Body of pancreas (tissue), 4 donors: ENCODE measurements around the gene C16orf95. TPM values are rescaled to one million over a fixed set of nuclear protein-coding genes. Genes with fewer than 3 reads are reported as not detected.

Experiments used
- ATAC-seq: fragments of 150-250 bp; one replicate; pipeline ENCODE4 v1.9.1; 2016
- DNase-seq, 4 donors: peaks; one replicate each; pipeline ENCODE4 v3.0.0-alpha.2; 2019
- H3K27ac ChIP-seq, 4 donors: fragments of 200-600 bp; sonication (generic); 1 replicate in 3 of 4; 2 replicates in 1 of 4; pipeline versions ENCODE4 v1.5.1 to v1.6.1; 2016 to 2019; ENCODE audit warnings: mild to moderate bottlenecking in 1 of 4, mixed read lengths in 1 of 4, moderate library complexity in 1 of 4
- H3K27me3 ChIP-seq, 2 donors: fragments of 200-600 bp; sonication (generic); one replicate each; pipeline ENCODE4 v1.6.0; 2016; ENCODE audit warnings: mild to moderate bottlenecking in 1 of 2
- H3K36me3 ChIP-seq, 2 donors: fragments of 200-600 bp; sonication (generic); replicated peaks in 1 of 2; 2 replicates each; pipeline ENCODE4 v1.5.1; 2016; ENCODE audit warnings: low read depth in 2 of 2; ENCODE audit not compliant: insufficient read depth in 1 of 2
- H3K4me1 ChIP-seq: fragments of 200-600 bp; sonication (generic); one replicate; pipeline ENCODE4 v1.6.0; 2016
- H3K4me3 ChIP-seq, 2 donors: fragments of 200-600 bp; sonication (generic); 1 replicate in 1 of 2; 2 replicates in 1 of 2; pipeline ENCODE4 v1.5.1; 2016 to 2019
- H3K9me3 ChIP-seq, 3 donors: fragments of 200-600 bp; sonication (generic); 1 replicate in 2 of 3; 2 replicates in 1 of 3; pipeline ENCODE4 v1.5.1; 2016
- POLR2A ChIP-seq, 3 donors: fragments of 450-650 bp; IDR thresholded peaks; one replicate each; pipeline ENCODE4 v1.6.1; 2016; ENCODE audit warnings: antibody characterized with exemption in 3 of 3, mild to moderate bottlenecking in 2 of 3
- WGBS, 2 donors: methylation state at CpG; one replicate each; pipeline ENCODE4 v1.1.5; 2017; 5-methylcytosine and 5-hydroxymethylcytosine counted together
- intact Hi-C: fragments of 100-400 bp; cut with DNase I; formaldehyde crosslinking; loops from one replicate; pipeline ENCODE4 v1.15.1; 2023
- total RNA-seq, 2 donors: library from RNA; depleted of rRNA; stranded (reverse); fragments of >200 nt; gene quantifications; one replicate each; pipeline ENCODE4 v1.1.0, GENCODE V29; 2016
- TF ChIP-seq, protein P1 (sequence below), 7 experiments: fragments of 450-650 bp in 4 of 7; fragments of 200-600 bp in 3 of 7; sonication (generic) in 3 of 7; IDR thresholded peaks; one replicate each; pipeline ENCODE4 v1.5.1; 2016 to 2019; ENCODE audit warnings: antibody characterized with exemption in 7 of 7

C16orf95 gene
- total RNA-seq, 2 donors from 2014 or later: 1.3 to 2.0 TPM

DNA sequence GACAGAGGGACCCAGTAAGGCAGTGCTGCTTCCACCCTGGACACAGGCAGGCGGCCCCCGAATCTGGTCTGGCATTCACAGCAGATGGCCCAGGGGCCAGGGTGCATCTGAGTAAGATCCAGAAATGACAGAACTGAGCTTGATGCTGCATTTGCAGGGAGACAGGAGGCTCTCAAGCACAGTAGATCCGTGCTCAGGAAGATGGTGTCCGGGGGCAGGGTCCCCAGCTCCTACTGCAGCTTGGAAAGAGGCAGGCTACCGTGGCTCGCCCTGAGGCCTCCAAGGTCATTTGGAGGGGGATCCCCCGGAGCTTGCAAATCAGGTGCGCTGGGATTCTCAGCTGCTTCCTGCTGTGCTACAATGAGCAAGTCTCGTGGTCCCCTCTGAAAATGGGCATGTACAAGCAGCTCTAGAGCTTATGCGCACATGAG is 2.2 kb downstream of the C16orf95 start:
- H3K27me3 ChIP-seq: no peaks in the 10 kb centered on the region
- no peak overlapping the region for H3K27ac ChIP-seq
- WGBS, 2 donors: 60 to 72% methylated on average over 5 to 10 of the region's 10 CpGs
- peak in 1 of 4 donors; percentile 3 for DNase-seq
- no peaks in the 10 kb centered on the region for H3K36me3 ChIP-seq
- TF ChIP-seq, protein P1, sequence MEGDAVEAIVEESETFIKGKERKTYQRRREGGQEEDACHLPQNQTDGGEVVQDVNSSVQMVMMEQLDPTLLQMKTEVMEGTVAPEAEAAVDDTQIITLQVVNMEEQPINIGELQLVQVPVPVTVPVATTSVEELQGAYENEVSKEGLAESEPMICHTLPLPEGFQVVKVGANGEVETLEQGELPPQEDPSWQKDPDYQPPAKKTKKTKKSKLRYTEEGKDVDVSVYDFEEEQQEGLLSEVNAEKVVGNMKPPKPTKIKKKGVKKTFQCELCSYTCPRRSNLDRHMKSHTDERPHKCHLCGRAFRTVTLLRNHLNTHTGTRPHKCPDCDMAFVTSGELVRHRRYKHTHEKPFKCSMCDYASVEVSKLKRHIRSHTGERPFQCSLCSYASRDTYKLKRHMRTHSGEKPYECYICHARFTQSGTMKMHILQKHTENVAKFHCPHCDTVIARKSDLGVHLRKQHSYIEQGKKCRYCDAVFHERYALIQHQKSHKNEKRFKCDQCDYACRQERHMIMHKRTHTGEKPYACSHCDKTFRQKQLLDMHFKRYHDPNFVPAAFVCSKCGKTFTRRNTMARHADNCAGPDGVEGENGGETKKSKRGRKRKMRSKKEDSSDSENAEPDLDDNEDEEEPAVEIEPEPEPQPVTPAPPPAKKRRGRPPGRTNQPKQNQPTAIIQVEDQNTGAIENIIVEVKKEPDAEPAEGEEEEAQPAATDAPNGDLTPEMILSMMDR (IDR thresholded peaks at IDR 0.05): no peak
- no peak for TF ChIP-seq POLR2A (IDR thresholded peaks at IDR 0.05)
- no peaks in the 10 kb centered on the region for H3K9me3 ChIP-seq
- H3K4me1 ChIP-seq: peaks cover 7% of the 10 kb centered on the region
- intact Hi-C loops: no loop called here
- ATAC-seq: no peak
- no peak overlapping the region for H3K4me3 ChIP-seq

DNA sequence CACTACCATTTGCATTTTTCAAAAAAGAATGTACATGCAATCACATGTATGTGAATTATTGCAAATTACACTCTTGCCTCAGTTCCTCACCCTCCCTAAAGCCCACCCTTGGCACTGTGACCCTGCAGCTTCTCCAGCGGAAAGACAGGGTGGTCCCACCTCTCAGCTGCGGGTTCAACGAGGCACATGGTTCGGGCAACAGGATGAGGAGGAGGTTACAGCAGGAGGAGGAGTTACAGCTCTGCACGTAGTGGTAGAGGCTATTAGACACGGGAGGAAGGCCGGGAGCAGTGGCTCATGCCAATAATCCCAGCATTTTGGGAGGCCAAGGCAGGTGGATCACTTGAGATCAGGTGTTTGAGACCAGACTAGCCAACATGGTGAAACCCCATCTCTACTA is 5.2 kb downstream of the C16orf95 start:
- Histone ChIP-seq H3K36me3 (no peaks in the 10 kb centered on the region), H3K27ac (no peak overlapping the region), H3K4me1 (no peaks in the 10 kb centered on the region), H3K27me3 (no peaks in the 10 kb centered on the region), H3K4me3 (no peak overlapping the region), H3K9me3 (no peaks in the 10 kb centered on the region)
- WGBS, 2 donors: 85 to 86% methylated on average over 7 of the region's 7 CpGs
- intact Hi-C loops: no loop called here
- TF ChIP-seq, protein P1 (IDR thresholded peaks at IDR 0.05): no peak
- no peak for TF ChIP-seq POLR2A (IDR thresholded peaks at IDR 0.05)
- DNase-seq (no peak), ATAC-seq (no peak)

DNA sequence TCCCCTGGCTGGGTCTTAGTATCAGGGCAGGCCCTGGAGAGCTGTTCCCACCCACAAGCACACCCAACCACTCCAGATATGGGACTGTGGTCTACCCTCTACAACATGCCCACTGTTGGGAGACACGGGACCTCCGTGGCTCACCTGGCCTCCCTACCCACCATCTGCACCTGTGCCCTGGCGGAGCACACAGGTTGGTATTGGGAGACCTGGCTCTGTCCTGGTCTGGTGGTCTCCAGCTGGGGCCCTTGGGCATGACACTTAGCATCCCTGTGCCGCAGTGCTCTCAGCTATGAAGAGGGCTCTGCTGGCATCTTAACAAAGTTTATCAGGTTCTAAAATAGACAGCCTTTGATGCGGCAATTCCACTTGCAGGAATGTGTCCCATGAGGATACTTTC is 5.8 kb downstream of the C16orf95 start:
- TF ChIP-seq POLR2A (IDR thresholded peaks at IDR 0.05): no peak
- TF ChIP-seq, protein P1 (IDR thresholded peaks at IDR 0.05): no peak
- H3K4me3 ChIP-seq: no peak overlapping the region
- WGBS, 2 donors: 86 to 97% methylated on average over 2 to 5 of the region's 5 CpGs
- ATAC-seq (no peak), DNase-seq (no peak)
- H3K9me3 ChIP-seq: no peaks in the 10 kb centered on the region
- intact Hi-C loops: no loop called here
- H3K4me1 ChIP-seq: no peaks in the 10 kb centered on the region
- H3K27ac ChIP-seq: no peak overlapping the region
- no peaks in the 10 kb centered on the region for H3K27me3 ChIP-seq
- no peaks in the 10 kb centered on the region for H3K36me3 ChIP-seq

DNA sequence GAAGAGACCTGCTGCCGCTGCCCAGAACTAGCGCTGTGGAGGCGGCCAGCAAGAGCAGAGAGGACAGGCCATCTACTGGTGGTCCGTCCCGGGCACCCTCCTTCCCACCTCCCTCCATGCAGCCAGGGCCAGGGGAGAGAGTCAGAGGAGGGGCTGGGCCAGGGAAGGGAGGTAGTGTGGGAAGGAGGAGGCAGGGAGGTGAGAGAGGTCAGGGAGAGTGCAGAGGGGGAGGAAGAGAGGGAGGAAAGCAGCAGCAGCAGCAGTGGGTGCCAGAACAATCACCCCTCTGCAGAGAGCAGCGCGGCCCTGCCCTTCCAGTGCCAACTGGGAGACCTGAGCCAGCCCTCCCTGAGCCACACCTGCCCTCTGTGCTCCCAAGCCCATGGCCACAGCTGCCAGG is 6.6 kb downstream of the C16orf95 start:
- H3K4me1 ChIP-seq: no peaks in the 10 kb centered on the region
- H3K4me3 ChIP-seq: no peak overlapping the region
- H3K36me3 ChIP-seq: no peaks in the 10 kb centered on the region
- H3K27me3 ChIP-seq: no peaks in the 10 kb centered on the region
- 84 to 89% methylated on average over 7 of the region's 7 CpGs for WGBS, 2 donors
- no peak for ATAC-seq
- H3K9me3 ChIP-seq: no peaks in the 10 kb centered on the region
- H3K27ac ChIP-seq: no peak overlapping the region
- TF ChIP-seq, protein P1 (IDR thresholded peaks at IDR 0.05): no peak
- TF ChIP-seq POLR2A (IDR thresholded peaks at IDR 0.05): no peak
- intact Hi-C loops: no loop called here
- no peak for DNase-seq
